Stimulated activated CD8-positive, alpha-beta memory T cell treated with anti-CD3 and anti-CD28 coated beads, Interleukin-2, amount 100 ng/mL, for 48 hours (primary cell): ENCODE results near the gene MAN2B2.
"Not testable (repeated sequence)": the region's sequence is repeated elsewhere in the genome, so short reads cannot be mapped to it uniquely, and the experiment has no call there.

Experiments
- DNase-seq, 2 donors: peaks; one replicate each; pipeline ENCODE4 v3.0.0-alpha.2; 2020; ENCODE audit warnings: low read depth in 2 of 2

MAN2B2 gene

DNA sequence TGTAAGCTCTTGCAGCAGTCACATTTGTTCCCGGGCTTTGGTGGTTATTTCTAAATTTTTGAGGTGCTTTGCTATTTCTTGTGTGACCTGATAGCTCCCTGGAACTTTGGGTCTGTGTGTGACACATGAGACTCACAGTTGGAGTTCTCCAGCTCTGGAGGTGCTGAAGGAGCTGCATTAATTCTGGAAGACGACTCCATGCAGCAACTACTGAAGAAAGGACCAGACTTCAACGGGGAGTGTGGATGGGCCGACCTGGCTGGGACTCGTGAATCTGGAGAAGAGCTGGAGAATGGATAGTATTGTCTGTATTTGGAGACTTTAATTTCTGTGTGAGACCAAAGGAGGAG, 67.0 kb downstream of the MAN2B2 start:
- DNase-seq, result no peak

DNA sequence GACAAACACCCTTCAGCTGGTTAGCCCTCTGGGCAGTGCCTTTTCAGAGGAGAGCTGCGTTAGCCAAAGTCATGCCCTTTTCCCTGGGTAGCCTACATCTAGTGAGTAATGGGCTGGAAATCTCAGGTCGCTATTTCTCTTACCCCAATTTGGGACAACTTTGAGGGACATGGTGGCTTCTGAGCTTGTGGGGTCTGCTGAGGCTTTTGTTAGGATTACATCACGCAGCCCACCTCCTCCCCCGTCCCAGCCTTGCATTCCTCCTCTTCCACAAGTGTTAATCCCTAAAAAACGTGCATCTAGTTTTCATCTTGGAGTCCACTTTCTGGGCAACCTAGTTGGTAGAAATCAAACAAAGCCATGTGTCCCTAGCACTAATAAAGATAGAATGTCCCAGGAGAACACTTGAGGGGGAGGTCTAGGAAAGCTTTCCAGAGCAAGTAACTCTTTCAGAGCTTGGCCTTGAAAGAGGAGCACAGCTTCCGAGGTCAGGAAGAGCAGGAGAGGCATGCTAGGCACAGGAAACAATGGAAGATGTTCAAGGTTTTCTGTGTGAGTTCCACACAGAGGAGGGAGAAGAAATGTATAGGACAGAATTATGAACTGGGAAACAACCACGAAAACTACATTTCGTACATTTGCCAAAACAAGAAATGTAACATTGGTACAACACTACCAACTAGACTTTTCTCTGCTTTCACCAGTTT, 68.3 kb downstream of the MAN2B2 start:
- DNase-seq, result no peak

DNA sequence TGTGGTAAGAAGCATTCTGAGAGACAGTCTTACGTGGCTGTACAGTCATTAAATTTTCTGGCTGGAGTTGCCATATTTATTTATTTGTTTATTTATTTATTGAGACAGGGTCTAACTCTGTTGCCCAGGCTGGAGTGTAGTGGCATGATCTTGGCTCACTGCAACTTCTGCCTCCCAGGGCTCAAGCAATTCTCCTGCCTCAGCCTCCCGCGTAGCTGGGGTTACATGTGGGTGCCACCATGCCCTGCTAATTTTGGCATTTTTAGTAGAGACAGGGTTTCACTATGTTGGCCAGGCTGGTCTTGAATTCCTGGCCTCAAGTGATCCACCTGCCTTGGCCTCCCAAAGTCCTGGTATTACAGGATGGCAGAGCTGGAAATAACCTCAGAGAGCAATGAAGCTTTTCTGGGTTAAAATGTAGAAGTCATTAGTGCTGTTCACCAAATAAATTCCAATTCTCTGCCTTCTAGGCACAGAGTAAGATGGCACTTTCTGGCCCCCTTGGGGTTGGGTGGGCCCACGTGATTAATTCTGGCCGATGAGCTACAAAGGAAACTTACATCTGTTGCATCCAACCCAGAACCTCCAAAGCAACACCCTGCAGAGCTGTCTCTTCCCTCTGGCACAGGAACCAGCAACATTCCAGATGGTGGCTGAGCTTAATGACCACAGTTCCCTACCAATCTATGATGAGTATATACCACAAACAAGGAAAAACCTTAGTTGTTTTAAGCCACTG, 70.0 kb downstream of the MAN2B2 start:
- no peak for DNase-seq

DNA sequence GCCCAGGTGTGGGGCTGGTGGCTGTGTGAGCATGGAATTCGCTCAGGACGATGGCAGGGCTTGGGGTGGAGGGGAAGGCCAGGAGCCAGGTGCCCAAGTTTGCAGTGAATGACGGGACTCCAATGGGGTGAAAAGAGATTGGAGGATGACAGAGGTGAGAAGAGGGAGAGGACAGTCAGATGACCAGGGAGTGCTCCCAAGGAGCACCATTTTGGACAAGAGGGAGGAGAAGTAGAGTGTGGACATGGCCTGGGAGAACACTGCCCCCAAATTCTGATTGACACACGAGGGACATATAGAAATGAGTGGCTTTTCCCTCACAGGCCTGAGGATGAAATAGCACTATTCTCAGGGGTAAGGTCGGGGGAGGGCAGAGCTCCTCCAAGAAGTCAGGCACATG, 72.2 kb downstream of the MAN2B2 start:
- no peak for DNase-seq

DNA sequence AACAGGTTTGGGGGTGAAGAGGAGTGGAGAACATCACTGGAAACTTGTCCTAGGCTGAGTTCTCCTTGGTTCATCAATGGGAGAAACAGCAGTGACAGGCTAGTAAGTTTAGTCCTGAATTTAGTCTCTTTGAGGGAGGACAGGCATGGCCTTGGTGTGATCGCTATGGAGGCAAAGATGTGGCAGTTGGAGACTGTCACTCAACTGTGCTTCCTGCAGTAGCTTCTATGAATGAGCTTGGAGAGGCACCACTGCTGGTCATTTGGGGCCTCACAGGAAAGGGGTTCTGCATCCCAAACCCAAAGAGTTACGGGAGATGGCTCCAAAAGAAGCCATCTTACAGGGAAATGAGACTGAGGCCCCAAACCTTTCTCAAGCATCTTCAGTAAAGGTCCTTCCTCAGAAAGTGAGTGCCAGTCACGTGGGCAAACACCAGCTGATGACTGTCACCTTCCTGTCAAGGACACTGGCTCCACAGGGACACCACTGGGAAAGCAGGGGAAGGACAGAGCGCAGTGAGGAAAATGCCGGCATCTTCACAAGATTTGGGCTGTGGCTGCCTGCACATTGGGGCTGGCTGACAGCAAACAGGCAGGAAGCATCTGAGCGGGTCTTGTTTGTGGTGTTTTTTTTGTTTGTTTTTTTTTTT, 72.7 kb downstream of the MAN2B2 start:
- no peak for DNase-seq

DNA sequence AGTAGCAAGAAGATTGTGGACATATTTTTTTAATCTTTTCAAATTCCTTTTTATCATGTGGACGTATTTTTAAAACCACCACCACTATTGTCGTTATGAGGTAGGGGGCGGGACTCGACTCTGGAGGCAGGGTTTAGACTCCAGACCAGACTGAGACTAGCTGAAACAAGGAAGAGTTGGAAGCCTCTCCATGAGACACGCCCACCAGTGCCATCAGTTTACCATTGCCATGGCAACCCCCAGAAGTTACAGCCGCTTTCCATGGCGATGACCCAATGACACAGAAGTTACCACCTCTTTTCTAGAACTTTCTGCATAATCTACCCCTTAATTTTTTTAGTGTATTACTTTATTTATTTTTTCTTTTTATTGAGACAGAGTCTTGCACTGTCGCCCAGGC, 74.2 kb downstream of the MAN2B2 start:
- DNase-seq, result no peak

DNA sequence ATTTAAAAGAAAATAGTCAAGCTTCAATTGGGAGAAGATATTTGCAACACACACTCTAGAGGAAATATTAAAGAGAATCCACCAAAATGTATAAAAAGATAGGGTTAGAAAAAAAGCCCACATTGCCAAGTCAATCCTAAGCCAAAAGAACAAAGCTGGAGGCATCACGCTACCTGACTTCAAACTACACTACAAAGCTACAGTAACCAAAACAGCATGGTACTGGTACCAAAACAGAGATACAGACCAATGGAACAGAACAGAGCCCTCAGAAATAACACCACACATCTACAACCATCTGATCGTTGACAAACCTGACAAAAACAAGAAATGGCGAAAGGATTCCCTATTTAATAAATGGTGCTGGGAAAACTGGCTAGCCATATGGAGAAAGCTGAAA, 79.2 kb downstream of the MAN2B2 start:
- DNase-seq, result not testable (repeated sequence)

DNA sequence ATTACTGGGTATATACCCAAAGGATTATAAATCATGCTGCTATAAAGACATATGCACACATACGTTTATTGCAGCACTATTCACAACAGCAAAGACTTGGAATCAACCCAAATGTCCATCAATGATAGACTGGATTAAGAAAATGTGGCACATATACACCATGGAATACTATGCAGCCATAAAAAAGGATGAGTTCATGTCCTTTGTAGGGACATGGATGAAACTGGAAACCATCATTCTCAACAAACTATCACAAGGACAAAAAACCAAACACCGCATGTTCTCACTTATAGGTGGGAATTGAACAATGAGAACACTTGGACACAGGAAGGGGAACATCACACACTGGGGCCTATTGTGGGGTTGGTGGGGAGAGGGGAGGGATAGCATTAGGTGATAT, 80.3 kb downstream of the MAN2B2 start:
- not testable (repeated sequence) for DNase-seq

DNA sequence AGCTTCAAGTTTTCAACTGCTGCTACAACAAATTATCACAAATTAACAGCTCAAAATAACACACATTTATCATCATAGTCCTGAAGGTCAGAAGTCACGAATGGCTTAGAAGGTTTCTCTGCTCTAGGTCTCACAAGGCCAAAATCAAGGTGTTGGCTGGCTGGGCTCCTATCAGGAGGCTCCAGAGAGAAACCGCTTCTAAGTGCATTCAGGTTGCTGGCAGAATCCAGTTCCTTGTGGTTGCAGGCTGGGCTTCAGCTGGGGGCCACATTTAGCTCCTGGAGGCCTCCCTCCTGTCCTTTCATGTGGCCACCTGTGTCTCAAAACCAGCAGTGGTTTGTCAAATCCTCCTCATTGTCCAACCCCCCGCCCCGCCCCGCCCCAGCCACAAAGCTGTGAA, 80.9 kb downstream of the MAN2B2 start:
- no peak for DNase-seq

DNA sequence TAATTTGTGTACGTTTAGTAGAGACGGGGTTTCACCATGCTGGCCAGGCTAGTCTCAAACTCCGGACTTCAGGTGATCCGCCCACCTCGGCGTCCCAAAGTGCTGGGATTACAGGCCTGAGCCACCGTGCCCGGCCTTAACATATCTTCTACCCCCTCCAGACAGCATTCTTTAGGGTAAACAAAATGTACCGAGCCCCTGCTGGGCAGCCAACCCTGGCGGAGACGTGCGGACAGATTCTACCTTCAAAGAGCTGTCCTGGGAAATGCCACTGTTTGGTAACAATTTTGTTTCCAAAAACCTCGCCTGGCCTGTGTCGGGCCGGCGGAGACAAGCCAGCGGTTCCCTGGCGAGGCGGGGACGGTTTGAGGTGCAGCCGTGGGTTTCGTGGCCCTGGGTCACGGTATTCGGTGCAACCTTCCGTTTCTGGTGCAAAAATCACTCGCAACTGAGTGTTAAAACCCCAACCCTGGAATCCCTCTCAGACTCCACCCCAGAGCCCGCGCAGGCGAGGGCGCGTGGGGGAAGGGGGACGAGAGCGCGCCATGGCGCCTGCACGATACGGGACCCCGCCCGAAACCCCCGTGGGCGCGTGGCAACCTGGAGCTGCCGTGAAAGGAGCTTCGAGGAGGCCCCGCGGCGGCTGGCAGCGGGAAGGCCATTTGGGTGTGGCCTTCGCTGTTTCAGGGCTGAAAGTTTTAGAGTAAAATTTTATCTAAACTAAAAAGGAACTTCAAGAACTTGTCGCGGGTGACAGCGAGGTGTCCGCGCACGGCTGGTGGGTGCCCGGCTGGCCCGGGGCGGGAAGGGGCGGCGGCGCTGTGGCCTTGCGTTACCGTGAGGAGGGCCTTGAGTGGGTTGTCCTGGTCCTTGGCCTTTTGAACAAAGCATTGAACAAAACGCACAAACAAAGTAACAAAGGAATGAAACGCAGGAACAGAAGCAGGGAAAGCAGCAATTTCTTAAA, 82.5 kb downstream of the MAN2B2 start:
- DNase-seq, result no peak

DNA sequence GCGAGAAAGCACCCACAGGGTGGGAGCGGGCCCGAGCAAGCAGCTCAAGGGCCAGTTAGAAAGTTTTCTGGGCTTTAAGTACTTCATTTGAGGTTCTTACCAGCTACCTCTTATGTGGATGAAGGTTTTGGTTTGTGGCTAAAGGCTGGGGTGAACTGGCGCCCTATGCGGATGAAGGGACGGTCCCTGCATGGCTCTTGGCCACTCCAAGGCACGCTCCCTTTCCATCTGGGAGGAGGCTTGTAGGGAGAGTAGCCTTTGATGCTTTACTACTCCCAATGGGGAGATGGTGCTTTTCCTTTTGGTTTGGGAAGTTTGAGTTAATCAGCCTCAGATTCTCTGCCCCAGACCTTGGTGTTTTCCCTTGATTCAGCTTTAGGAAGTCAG, 83.2 kb downstream of the MAN2B2 start:
- no peak for DNase-seq

DNA sequence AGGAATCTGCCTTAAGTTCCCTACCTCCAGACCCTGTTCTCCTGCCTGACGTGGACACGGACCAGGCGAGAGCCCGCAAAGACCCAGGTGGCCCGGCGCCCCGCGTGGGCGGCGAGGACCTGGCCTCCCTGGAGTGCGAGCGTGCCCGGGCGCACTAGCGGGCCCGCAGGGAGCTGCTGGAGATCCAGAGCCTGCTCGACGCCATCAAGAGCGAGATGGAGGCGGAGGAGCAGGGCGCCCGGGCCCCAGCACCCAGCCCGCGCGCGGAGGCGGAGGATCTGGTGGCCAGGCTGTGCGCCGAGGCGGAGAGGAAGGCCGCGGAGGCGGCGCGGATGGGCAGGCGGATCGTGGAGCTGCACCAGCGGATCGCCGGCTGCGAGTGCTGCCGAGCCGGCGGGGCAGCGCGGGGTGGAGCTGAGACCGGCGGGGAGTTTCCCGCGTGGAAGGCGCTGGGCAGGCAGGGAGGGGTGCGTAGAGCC, 83.6 kb downstream of the MAN2B2 start:
- DNase-seq, result no peak

DNA sequence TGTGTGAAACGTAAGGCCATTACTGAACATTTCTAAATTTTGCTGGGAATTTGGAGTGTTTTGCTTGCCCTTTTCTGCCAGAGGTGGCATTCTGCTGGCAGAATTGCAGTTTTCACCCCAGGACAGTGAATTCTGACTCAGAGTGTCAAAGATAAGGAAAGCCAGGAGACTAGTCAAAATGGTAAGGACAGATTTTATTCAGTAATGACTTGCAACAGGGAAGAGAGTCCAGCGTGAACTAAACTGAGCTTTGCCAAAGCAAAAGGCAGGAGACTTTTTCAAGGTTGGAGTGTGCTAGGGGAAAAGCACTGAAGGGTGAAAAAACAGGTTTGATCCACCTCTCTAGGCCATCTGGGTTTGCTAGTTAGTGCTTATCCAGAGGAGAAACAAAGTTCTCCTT, 84.9 kb downstream of the MAN2B2 start:
- no peak for DNase-seq

DNA sequence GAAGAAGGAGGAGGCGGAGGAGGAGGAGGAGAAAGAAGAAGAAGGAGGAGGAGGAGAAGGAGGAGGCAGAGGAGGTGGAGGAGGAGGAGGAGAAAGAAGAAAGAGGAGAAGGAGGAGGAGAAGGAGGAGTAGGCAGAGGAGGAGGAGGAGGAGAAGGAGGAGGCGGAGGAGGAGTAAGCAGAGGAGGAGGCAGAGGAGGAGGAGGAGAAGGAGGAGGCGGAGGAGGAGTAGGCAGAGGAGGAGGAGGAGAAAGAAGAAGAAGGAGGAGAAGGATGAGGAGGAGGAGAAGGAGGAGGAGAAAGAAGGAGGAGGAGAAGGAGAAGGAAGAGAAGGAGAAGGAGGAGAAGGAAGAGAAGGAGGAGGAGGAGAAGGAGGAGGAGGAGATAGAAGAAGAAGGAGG, 85.4 kb downstream of the MAN2B2 start:
- DNase-seq, result no peak

DNA sequence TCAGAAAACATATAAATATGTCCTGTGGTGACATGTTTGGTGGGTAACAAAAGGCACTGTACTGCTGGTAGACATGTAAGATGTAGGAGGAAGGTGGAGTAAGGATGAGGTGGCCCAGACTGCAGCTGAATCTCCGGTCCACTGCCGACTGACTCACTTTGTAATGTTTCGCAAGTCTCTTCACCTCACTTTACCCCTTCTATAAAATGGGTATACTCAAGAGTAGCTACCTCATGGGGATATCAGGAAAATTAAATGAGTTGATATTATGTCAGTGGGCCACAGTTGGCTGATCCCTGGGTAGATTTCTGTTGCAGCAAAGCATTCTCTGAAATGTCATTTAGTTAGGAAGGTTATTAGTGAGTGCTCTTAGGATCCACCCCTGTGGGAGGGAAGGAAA, 87.6 kb downstream of the MAN2B2 start:
- DNase-seq, result no peak

DNA sequence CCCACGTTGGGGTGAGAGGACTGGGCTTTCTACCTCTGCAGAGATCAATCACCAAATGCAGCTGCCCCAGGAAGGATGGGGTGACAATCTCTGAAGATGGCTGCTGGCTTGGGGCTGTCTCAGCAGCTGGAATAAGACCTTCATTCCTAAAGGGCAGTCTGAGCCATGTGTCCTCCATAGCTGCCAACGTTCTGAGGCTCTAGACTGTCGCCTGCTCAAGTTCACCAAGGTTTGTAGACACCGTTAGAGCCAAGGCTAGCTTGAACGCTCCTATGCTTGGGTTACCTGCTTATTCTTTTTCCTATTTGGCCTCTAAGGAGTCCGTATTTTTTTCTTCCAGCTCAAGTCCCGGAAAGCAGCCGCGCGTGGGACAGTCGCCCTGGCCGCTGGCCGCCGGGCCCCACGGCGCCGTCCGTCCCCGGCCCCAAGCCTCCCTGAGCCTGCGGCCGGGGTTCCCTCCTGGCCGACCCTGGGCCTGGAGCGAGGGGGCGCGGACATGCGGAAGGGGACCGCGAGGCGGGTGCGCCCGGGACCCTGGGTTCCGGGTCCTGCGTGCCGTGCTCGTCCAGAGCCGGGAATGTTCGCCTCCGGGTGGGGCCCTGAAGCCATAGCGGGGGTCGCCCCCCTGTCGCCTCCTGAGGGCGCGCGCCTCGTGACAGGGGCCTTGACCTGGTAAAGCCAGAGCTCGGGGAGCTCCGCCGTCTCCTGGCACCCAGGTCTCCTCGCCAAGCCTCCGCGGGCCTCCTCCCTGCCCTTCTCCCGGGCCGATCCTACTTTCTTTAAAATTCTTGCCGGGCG, 88.8 kb downstream of the MAN2B2 start:
- no peak for DNase-seq

DNA sequence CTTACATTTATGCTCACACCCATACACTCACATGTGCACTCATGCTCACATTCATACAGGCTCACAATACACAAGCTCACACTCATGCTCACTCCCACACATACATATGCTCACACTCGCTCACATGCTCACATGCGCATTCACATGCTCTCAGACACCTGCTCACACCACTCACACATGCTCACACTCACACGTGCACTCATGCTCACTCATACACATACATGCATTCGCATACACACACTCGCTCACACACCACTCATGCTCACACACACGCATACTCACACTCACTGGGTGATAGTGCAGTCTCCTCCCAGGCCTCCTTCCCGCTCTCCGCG, 90.3 kb downstream of the MAN2B2 start:
- DNase-seq, result no peak

DNA sequence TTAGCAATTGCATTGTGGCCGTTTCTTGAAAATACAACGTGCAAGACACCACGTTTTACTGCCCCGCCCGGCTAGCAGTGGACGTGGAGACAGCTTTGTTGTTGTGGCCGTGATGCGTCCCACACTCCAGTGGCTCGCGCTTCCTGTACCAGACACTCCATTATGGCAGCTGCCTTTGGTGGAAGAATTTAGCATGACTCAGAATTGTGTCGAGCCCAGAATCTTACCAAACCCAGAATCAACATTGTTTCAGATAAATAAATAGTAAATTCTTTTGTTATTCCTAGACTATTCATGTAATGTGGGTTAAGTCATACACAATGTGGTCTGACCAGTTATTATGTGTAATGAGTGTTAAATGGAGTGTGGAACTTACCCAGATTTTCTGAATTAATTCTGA, 93.4 kb downstream of the MAN2B2 start:
- no peak for DNase-seq

DNA sequence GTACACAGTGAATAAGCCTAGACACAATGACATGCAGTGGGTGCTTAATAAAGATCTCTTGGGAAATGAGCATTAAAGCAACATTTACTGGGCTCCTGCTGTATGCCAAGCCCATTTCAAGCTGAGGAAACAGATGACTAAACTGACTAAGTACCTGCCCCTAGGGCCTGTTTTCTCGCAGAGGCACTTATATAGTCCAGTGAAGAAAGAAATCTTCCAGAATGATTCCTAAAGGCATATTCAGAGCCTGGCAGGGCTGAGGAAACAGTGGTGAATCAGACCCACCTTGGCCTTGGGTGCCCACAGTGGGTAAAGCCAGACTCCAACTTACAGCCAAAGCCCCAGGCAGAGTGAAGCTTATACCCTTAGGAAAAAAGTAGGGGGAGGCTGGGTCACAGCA, 96.7 kb downstream of the MAN2B2 start:
- DNase-seq, result no peak

DNA sequence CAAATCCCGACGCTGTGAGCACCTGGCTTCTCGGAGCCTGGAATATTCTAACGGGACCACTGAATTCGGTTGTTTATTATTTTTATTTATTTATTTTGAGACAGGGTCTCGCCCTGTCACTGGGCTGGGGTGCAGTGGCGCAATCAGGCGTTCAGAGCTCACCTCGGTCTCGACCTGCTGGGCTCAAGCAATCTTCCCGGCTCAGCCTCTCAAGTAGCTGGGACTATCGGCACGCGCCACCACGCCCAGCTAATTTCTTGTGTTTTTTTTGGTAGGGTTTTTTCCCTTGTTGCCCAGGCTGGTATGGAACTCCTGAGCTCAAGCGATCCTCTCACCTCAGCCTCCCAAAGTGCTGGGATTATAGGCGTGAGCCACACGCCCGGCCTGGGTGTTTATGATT, 97.1 kb downstream of the MAN2B2 start:
- DNase-seq, result no peak

DNA sequence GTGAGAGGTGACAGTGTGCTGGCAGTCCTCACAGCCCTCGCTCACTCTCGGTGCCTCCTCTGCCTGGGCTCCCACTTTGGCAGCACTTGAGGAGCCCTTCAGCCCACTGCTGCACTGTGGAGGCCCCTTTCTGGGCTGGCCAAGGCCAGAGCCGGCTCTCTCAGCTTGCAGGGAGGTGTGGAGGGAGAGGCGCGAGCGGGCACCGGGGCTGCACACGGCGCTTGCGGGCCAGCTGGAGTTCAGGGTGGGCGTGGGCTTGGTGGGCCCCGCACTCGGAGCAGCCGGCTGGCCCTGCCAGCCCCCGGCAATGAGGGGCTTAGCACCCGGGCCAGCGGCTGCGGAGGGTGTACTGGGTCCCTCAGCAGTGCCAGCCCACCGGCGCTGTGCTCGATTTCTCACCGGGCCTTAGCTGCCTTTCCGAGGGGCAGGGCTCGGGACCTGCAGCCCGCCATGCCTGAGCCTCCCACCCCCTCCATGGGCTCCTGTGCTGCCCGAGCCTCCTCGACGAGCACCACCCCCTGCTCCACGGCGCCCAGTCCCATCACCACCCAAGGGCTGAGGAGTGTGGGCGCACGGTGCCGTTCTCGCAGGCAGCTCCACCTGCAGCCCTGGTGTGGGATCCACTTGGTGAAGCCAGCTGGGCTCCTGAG, 97.7 kb downstream of the MAN2B2 start:
- not testable (repeated sequence) for DNase-seq
